ENCODE results near the gene LPAR1.

The LPAR1 gene

GRCh38 chr9:110949081-110949480 is 89.2 kb downstream of the LPAR1 start:
- DNase-seq: no peak

GRCh38 chr9:110947491-110948044 is 90.7 kb downstream of the LPAR1 start:
- no peak for DNase-seq

GRCh38 chr9:110942522-110942921 is 95.7 kb downstream of the LPAR1 start:
- no peak for DNase-seq

GRCh38 chr9:110940951-110941557 is 97.2 kb downstream of the LPAR1 start:
- DNase-seq: no peak

GRCh38 chr9:110939573-110939972 is 98.7 kb downstream of the LPAR1 start:
- DNase-seq: no peak

GRCh38 chr9:110939047-110939446 is 99.2 kb downstream of the LPAR1 start:
- no peak for DNase-seq

GRCh38 chr9:110938242-110938641 is 100.0 kb downstream of the LPAR1 start:
- no peak for DNase-seq

- DNase-seq: no peak
These were observed 101.4 kb downstream of the LPAR1 start for GRCh38 chr9:110936719-110937452.

- no peak for DNase-seq
These were observed 102.0 kb downstream of the LPAR1 start for GRCh38 chr9:110936237-110936636.

- no peak for DNase-seq
These were observed 102.4 kb downstream of the LPAR1 start for GRCh38 chr9:110935829-110936228.

GRCh38 chr9:110933350-110934001 is 104.8 kb downstream of the LPAR1 start:
- DNase-seq: no peak

GRCh38 chr9:110932863-110933262 is 105.4 kb downstream of the LPAR1 start:
- DNase-seq: no peak

- no peak for DNase-seq
These were observed 109.7 kb downstream of the LPAR1 start for GRCh38 chr9:110928599-110928998.

GRCh38 chr9:110926828-110927487 is 111.3 kb downstream of the LPAR1 start:
- DNase-seq: no peak

- DNase-seq: no peak
These were observed 114.7 kb downstream of the LPAR1 start for GRCh38 chr9:110923601-110924000.

GRCh38 chr9:110922145-110922544 is 116.1 kb downstream of the LPAR1 start:
- no peak for DNase-seq

- no peak for DNase-seq
These were observed 116.6 kb downstream of the LPAR1 start for GRCh38 chr9:110921705-110922104.

- no peak for DNase-seq
These were observed 118.7 kb downstream of the LPAR1 start for GRCh38 chr9:110919609-110920008.

GRCh38 chr9:110919050-110919435 is 119.2 kb downstream of the LPAR1 start:
- no peak for DNase-seq

- DNase-seq: no peak
These were observed 119.8 kb downstream of the LPAR1 start for GRCh38 chr9:110918316-110919049.

GRCh38 chr9:110916403-110916802 is 121.9 kb downstream of the LPAR1 start:
- DNase-seq: no peak

GRCh38 chr9:110912419-110913291 is 125.6 kb downstream of the LPAR1 start:
- DNase-seq: no peak

Data from NCI-H187 treated with DMSO at 0.1 percent for 48 hours (cell line).